Activated naive CD4-positive, alpha-beta T cell treated with anti-CD3 and anti-CD28 coated beads, Interleukin-2, amount 10 ng/mL, durations not matched to agents 7 days and 5 days (primary cell): ENCODE results near the gene CHAC2.
"Not testable (repeated sequence)": the region's sequence is repeated elsewhere in the genome, so short reads cannot be mapped to it uniquely, and the experiment has no call there.

Experiments used
- CTCF ChIA-PET: fragments of 350-600 bp; sonication (Branson Sonifier 250); formaldehyde crosslinking; loops from one replicate; lab custom pipeline; 2021; ENCODE audit warnings: antibody characterized with exemption; lab: Charles Lee
- DNase-seq: peaks from one replicate; pipeline ENCODE4 v3.0.0-alpha.2; 2020
- H3K27ac Mint-ChIP-seq: one replicate; pipeline ENCODE4 v1.8.0; 2021; ENCODE audit warnings: mild to moderate bottlenecking, moderate library complexity, mixed read lengths
- H3K27me3 Mint-ChIP-seq: one replicate; pipeline ENCODE4 v1.8.0; 2021; ENCODE audit warnings: mild to moderate bottlenecking, mixed read lengths
- H3K36me3 Mint-ChIP-seq: one replicate; pipeline ENCODE4 v1.8.0; 2021; ENCODE audit warnings: mixed read lengths
- H3K4me1 Mint-ChIP-seq: one replicate; pipeline ENCODE4 v1.8.0; 2021; ENCODE audit warnings: mixed read lengths
- H3K4me3 Mint-ChIP-seq: one replicate; pipeline ENCODE4 v1.8.0; 2021; ENCODE audit warnings: mild to moderate bottlenecking, moderate library complexity, mixed read lengths
- H3K9me3 Mint-ChIP-seq: one replicate; pipeline ENCODE4 v1.8.0; 2021; ENCODE audit warnings: mixed read lengths

Gene CHAC2

DNA sequence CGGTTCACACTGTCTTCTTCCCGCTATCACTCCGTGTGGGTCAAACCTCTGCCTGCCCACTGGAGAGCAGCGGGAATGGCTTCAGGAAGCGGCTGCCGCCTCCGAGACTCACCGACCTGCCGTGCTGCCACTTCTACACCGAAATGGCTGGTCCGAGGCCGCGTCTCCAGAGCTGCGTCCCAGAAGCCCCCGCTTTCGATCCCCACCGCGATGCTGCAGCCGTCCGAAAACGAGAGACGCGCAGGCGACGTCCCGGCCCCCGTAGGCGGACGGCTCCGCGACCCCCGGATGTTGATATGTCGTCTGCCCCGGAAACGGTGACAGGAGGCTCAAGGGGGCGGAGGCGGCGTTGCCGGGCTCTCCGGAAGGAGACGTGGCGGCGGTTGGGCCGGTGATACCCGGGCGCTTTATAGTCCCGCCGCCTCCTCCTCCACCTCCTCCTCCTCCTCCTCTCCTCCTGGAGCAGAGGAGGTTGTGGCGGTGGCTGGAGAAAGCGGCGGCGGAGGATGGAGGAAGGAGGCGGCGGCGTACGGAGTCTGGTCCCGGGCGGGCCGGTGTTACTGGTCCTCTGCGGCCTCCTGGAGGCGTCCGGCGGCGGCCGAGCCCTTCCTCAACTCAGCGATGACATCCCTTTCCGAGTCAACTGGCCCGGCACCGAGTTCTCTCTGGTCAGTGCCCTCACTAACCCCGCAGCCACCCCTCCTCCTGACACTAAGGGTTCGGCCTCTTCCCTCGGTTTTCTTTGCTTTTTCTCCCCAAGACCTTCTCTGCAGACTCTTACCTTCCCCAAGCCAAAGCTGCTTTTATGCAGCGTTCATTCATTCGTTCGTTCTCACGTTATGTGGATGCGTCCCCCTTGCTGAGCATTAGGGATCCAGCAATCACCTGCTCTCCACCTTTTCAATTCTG, 19.4 kb downstream of the CHAC2 start, which contains the start of the genes ASB3 and ERLEC1:
ASB3 (minus strand) TSS at position 249 of the 909 bp plus-strand sequence. CDS start 21,381 bp downstream, outside the sequence.
ERLEC1 (plus strand) TSS at position 340 of the 909 bp plus-strand sequence; CDS start at position 507, 167 bp downstream.
- H3K4me1 Mint-ChIP-seq = peaks cover 49% of the 10 kb centered on the region

DNA sequence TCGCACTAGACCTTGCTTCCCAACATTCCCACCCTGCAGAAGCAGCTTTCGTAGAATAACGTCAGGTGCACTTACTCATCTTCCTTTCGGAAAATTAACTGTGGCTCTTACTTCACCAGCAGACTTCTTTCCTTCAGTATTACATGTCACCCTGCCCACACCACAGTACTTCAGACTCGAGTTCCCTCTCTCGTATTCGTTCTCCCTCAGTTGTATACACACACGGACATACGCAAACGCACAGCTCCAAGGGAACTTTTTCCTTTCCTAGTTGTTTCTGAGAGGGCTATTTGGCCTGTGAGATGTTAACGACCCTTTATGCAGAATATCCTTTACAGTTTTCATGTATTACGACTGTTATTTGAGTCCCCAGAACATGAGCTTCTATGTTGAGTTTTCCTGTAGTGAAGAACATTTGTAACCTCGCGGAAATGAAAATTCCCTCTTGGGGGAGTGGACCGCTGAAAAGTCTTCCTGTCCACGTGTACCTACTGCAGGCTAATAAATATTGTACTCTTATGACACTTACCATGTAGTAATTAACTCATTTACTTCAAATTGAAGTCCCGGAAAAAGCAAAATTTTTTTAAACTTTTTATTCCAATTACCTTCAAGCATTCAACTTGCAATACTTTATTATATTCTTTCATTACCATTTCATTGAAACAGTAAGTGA, 20.1 kb downstream of the CHAC2 start:
- peak overlapping the region; percentile 96 for H3K4me3 Mint-ChIP-seq
- peaks cover 49% of the 10 kb centered on the region for H3K4me1 Mint-ChIP-seq
- CTCF ChIA-PET = no interaction called here
- H3K36me3 Mint-ChIP-seq = peaks cover 7% of the 10 kb centered on the region
- peak overlapping the region; percentile 92 for H3K27ac Mint-ChIP-seq
- no peaks in the 10 kb centered on the region for H3K27me3 Mint-ChIP-seq
- no peak for DNase-seq
- H3K9me3 Mint-ChIP-seq = no peaks in the 10 kb centered on the region

More for the DNA sequence above, 19.4 kb downstream of the CHAC2 start, which contains the start of the genes ASB3 and ERLEC1:
- CTCF ChIA-PET = no interaction called here
- Mint-ChIP-seq H3K4me3 (peak within 1 kb of the TSS; percentile 96), H3K27me3 (no peaks in the 10 kb centered on the region), H3K9me3 (no peaks in the 10 kb centered on the region), H3K27ac (peak within 1 kb of the TSS; percentile 92), H3K36me3 (peaks cover 12% of the 10 kb centered on the region)
- peak; percentile 94 for DNase-seq

DNA sequence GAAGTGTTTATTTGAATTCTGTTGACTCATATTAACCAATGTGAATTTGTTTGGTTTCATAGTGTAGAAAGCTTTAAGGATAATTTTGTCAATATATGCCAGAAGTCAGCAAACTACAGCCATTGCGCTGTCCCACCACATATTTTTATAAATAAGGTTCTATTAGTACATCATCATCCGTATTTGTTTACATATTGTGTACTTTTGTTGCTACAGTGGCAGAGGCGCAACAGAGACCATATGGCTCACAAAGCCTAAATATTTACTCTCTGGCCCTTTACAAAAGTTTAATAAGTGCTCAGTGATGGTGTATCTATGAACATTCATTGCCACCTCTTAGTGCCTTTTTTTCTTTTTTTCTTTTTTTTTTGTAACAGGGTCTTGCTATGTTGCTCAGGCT, 25.7 kb downstream of the CHAC2 start:
- Mint-ChIP-seq H3K9me3 (no peaks in the 10 kb centered on the region), H3K36me3 (peaks cover 4% of the 10 kb centered on the region), H3K4me3 (no peak overlapping the region), H3K27me3 (no peaks in the 10 kb centered on the region), H3K27ac (no peak overlapping the region), H3K4me1 (peaks cover 17% of the 10 kb centered on the region)
- no peak for DNase-seq
- CTCF ChIA-PET = no interaction called here

DNA sequence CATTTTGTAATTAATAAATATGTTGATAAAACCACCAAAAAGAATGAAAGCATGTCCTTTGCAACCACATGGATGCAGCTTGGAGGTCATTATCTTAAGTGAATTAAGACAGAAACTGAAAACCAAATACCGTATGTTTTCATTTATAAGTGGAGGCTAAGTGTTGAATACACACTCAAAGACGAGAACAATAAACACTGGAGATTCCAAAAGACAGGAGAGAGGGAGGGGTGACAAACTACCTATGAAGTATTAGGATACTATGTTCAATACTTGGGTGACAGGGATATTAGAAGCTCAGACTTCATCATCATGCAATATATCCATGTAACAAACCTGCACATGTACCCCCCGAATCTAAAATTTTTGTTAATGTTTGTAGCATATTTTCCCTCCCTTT, 26.2 kb downstream of the CHAC2 start:
- CTCF ChIA-PET = no interaction called here
- Mint-ChIP-seq H3K9me3 (no peaks in the 10 kb centered on the region), H3K4me1 (peaks cover 13% of the 10 kb centered on the region), H3K27ac (no peak overlapping the region), H3K4me3 (no peak overlapping the region), H3K36me3 (peaks cover 4% of the 10 kb centered on the region), H3K27me3 (no peaks in the 10 kb centered on the region)
- DNase-seq = no peak

DNA sequence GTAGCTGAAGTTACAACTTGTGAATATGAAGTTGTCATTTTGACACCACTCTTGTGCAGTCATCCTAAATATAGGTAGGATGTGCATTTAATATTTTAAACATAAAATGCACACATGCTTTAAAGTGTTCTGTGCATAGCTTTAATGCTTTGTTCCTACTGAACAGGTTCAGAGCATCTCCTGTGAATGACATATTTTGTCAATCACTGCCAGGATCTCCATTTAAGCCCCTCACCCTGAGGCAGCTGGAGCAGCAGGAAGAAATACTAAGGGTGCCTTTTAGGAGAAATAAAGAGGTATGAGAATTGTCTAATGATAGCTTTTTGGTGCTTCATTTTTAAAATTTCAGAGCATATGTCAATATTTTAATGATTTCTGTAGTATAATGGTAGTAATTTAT, 33.9 kb downstream of the CHAC2 start:
- peaks cover 14% of the 10 kb centered on the region for H3K36me3 Mint-ChIP-seq
- no peak overlapping the region for H3K4me3 Mint-ChIP-seq
- H3K9me3 Mint-ChIP-seq = no peaks in the 10 kb centered on the region
- CTCF ChIA-PET = interaction anchor here (0.8 kb wide), 1 partner anchor 15 kb away, joined by 3 read pairs; no protein-coding TSS in a partner anchor
- H3K27me3 Mint-ChIP-seq = no peaks in the 10 kb centered on the region
- H3K27ac Mint-ChIP-seq = no peak overlapping the region
- no peak for DNase-seq
- peaks cover 6% of the 10 kb centered on the region for H3K4me1 Mint-ChIP-seq

DNA sequence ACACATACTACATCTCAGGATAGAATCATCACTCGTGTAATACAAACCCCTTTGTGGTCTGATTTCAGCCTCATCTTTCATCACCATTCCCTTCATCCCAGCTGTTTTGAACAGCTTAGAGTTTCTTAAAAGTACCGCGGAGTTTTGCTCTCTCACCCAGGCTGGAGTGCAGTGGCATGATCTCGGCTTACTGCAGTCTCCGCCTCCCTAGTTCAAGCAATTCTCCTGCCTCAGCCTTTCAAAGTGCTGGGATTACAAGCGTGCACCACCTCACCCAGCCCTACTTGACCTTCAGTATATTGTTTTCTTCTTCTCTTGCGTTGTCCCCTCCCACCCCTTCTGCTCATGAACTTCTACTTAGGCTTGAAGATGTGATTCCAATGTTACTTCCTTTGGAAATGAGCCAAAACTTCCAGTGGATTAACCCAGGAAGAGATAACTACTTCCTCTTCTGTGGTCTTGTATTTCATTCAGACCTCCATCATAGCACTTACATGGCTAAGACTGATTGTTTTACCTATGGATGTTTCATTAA, 35.1 kb downstream of the CHAC2 start:
- Mint-ChIP-seq H3K27ac (no peak overlapping the region), H3K4me1 (peaks cover 6% of the 10 kb centered on the region), H3K4me3 (no peak overlapping the region), H3K36me3 (peaks cover 14% of the 10 kb centered on the region), H3K9me3 (no peaks in the 10 kb centered on the region), H3K27me3 (no peaks in the 10 kb centered on the region)
- DNase-seq = no peak
- CTCF ChIA-PET = interaction anchor here (0.6 kb wide), 1 partner anchor 115 kb away, joined by 3 read pairs; no protein-coding TSS in a partner anchor

DNA sequence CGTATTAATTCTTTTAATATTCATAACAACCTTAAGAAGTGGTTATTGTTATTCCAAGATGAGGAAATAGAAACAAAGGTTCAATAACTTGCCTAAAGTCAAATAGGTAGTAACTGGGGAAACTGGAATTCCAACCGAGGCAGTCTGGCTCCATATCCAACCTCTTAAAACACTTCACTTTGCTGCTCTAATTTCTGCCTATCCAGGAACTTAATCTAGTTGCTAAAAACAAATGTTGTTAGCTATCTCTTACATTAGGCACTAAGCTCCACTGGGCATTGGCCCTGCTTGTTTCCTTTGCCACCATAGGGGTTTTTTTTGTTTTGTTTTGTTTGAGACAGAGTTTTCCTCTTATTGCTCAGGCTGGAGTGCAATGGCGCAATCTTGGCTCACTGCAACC, 44.0 kb downstream of the CHAC2 start:
- no peaks in the 10 kb centered on the region for H3K27me3 Mint-ChIP-seq
- CTCF ChIA-PET = no interaction called here
- H3K4me1 Mint-ChIP-seq = no peaks in the 10 kb centered on the region
- H3K4me3 Mint-ChIP-seq = no peak overlapping the region
- no peak overlapping the region for H3K27ac Mint-ChIP-seq
- DNase-seq = no peak
- peaks cover 31% of the 10 kb centered on the region for H3K36me3 Mint-ChIP-seq
- no peaks in the 10 kb centered on the region for H3K9me3 Mint-ChIP-seq

DNA sequence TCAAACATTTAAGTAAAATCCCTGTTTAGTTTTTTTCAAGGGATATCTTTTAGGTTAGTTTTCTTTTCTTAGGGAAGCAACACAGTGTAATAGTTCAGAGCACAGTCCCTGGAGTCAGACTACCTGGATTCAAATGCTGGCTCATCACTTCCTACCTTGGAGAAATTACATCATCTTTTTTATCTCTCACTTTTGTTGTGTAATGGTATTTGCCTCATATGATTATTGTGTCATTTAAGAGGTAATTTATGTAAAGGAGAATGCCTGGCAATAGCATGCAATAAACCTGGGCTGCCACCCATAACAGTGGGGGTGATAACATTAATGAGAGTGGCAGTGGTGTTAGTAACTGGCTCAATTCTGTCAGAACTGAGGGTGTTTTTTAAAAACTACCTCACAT, 45.5 kb downstream of the CHAC2 start:
- no peak overlapping the region for H3K4me3 Mint-ChIP-seq
- no peaks in the 10 kb centered on the region for H3K27me3 Mint-ChIP-seq
- no peaks in the 10 kb centered on the region for H3K9me3 Mint-ChIP-seq
- H3K36me3 Mint-ChIP-seq = peaks cover 43% of the 10 kb centered on the region
- no peak overlapping the region for H3K27ac Mint-ChIP-seq
- no peaks in the 10 kb centered on the region for H3K4me1 Mint-ChIP-seq
- CTCF ChIA-PET = no interaction called here
- DNase-seq = no peak

DNA sequence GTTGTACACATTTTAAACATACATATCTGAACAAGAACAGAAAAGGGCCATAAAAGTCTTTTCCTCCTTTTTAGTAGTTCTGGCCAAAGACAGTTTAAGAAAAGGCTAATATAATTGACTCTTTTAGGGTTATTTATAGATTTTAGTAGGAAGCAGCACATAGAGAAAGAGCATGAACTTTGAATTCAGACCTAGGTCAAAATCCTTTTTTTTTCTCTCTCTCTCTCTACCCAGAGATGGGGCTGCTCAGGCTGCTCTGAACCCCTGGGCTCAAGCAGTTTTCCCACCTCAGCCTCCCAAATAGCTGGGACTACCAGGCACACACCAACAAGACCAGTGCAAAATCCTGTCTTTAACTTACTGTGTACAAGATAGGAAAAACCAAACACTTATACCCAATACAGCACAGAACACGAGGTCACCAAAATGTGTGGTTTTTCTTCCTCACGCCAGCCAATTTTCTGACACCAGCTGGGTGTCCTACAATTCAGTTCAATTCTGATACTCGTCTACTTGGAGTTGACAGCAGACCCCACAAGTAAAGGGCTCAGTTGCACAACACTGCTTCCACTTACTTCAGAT, 51.3 kb downstream of the CHAC2 start:
- Mint-ChIP-seq H3K4me1 (no peaks in the 10 kb centered on the region), H3K36me3 (peaks cover 27% of the 10 kb centered on the region), H3K4me3 (no peak overlapping the region), H3K27me3 (no peaks in the 10 kb centered on the region), H3K9me3 (no peaks in the 10 kb centered on the region), H3K27ac (no peak overlapping the region)
- CTCF ChIA-PET = no interaction called here
- no peak for DNase-seq

DNA sequence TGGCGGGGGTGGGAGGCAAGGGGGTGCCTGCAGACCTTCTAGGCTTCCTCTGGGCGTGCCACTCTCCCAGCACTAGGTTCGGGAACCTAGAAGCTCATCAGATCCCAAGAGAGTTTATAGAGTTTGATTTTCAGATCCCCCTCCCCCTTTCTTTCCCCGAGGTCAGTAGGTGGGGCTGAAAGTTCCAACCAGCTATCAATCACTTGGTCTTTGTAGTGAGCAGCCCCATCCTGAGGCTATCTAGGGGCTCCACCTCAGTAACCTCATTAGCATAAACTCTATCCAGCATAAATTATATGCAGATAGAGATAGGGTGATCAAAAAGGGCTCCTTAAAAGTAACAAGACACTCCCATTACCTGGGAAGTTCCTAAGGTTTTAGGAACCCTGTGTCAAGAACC, 52.0 kb downstream of the CHAC2 start:
- Mint-ChIP-seq H3K27me3 (no peaks in the 10 kb centered on the region), H3K36me3 (peaks cover 27% of the 10 kb centered on the region), H3K27ac (no peak overlapping the region), H3K9me3 (no peaks in the 10 kb centered on the region), H3K4me3 (no peak overlapping the region), H3K4me1 (no peaks in the 10 kb centered on the region)
- no peak for DNase-seq
- CTCF ChIA-PET = no interaction called here

DNA sequence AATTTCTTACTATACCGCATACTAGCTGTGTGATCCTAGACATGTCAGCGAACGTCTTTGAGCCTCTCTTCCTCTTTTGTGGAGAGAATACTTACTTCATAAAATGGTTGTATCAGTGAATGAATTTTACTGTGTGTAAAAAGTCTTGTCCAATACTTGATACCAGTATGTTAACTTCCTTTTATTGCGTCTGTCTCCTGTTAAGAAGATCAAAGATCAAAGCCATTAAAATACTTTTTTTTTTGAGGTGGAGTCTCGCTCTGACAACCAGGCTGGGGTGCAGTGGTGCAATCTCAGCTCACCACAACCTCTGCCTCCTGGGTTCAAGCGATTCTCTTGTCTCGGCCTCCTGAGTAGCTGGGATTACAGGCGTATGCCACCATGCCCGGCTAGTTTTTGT, 52.4 kb downstream of the CHAC2 start:
- CTCF ChIA-PET = no interaction called here
- no peak for DNase-seq
- no peaks in the 10 kb centered on the region for H3K27me3 Mint-ChIP-seq
- H3K4me1 Mint-ChIP-seq = no peaks in the 10 kb centered on the region
- H3K4me3 Mint-ChIP-seq = no peak overlapping the region
- H3K9me3 Mint-ChIP-seq = no peaks in the 10 kb centered on the region
- H3K36me3 Mint-ChIP-seq = peaks cover 26% of the 10 kb centered on the region
- no peak overlapping the region for H3K27ac Mint-ChIP-seq

DNA sequence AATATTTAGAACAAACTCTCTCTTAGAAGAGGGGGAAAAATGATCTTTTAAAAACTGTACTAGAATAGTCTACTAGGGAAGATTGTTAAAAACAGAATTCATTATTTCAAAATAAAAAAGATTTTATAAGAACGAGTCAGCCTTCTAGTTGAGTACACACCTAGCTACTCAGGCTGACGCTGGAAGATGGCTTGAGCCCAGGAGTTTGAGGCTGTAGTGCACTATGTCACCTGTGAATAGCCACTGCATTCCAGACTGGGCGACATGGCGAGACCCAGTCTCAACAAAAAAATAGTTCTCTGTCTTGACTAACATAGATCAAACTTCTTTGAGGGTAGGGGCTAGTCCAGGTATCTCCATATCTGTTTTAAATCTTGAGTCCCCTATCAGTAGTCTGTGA, 53.1 kb downstream of the CHAC2 start:
- Mint-ChIP-seq H3K27ac (no peak overlapping the region), H3K9me3 (no peaks in the 10 kb centered on the region), H3K36me3 (peaks cover 20% of the 10 kb centered on the region), H3K4me1 (no peaks in the 10 kb centered on the region), H3K27me3 (no peaks in the 10 kb centered on the region), H3K4me3 (no peak overlapping the region)
- CTCF ChIA-PET = no interaction called here
- DNase-seq = no peak

DNA sequence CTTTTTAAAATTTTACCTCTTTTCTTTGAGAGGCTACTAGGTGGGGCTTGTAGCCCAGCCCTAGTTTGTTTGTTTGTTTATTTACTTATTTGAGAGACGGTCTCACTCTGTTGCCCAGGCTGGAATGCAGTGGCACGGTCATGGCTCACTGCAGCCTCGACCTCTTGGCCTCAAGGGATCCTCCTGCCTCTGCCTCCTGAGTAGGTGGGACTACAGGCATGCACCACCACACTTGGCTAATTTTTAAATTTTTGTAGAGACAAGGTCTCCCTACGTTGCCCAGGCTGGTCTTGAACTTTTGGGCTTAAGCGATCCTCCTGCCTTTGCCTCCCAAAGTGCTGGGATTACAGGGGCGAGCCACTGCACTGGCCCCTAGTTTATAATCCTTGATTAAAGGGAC, 54.2 kb downstream of the CHAC2 start:
- no peaks in the 10 kb centered on the region for H3K4me1 Mint-ChIP-seq
- no peak overlapping the region for H3K4me3 Mint-ChIP-seq
- H3K27ac Mint-ChIP-seq = no peak overlapping the region
- H3K9me3 Mint-ChIP-seq = no peaks in the 10 kb centered on the region
- H3K36me3 Mint-ChIP-seq = peaks cover 16% of the 10 kb centered on the region
- H3K27me3 Mint-ChIP-seq = no peaks in the 10 kb centered on the region
- CTCF ChIA-PET = no interaction called here
- DNase-seq = no peak

DNA sequence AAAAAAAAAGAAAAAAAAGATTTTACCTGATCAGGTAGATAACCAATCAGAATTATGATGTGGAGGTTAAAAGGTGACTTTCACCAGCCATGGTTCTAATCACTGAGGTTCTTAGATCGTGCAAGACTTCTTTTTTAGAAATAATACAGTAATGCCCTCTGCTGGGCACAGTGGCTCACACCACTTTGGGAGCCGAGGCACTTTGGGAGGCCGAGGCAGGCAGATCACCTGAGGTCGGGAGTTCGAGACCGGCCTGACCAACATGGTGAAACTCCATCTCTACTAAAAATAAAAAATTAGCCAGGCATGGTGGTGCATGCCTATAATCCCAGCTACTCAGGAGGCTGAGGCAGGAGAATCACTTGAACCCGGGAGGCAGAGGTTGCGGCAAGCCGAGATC, 56.0 kb downstream of the CHAC2 start:
- H3K27me3 Mint-ChIP-seq, H3K36me3 Mint-ChIP-seq, CTCF ChIA-PET, H3K4me1 Mint-ChIP-seq, H3K9me3 Mint-ChIP-seq, H3K4me3 Mint-ChIP-seq, H3K27ac Mint-ChIP-seq: not testable (repeated sequence)
- peak; percentile 36 for DNase-seq
